Kidney epithelial cell (primary cell): ENCODE measurements around the gene LTC4S. TPM values are rescaled to one million over a fixed set of nuclear protein-coding genes. Genes with fewer than 3 reads are reported as not detected.

Experiments
- DNase-seq: peaks from one replicate; pipeline ENCODE4 v3.0.0-alpha.2; 2010; ENCODE audit warnings: low read depth
- H3K27me3 ChIP-seq: 2 replicates; pipeline ENCODE4 v1.6.0; 2011; ENCODE audit warnings: low read length; ENCODE audit not compliant: control insufficient read depth, insufficient read depth
- H3K36me3 ChIP-seq: 2 replicates; pipeline ENCODE4 v1.5.1; 2011; ENCODE audit warnings: low read length; ENCODE audit not compliant: control insufficient read depth, insufficient read depth
- H3K4me3 ChIP-seq: 2 replicates; pipeline ENCODE4 v1.5.1; 2011; ENCODE audit warnings: low read depth, mild to moderate bottlenecking, control low read depth, low read length
- CTCF ChIP-seq: IDR thresholded peaks from 2 replicates; pipeline ENCODE4 v1.5.1; 2011; ENCODE audit warnings: mild to moderate bottlenecking, moderate library complexity, low read length, control low read depth, inconsistent platforms; ENCODE audit not compliant: insufficient read depth, poor library complexity, severe bottlenecking
- total RNA-seq: library from RNA; depleted of rRNA; stranded (reverse); fragments of >200 nt; gene quantifications from 2 replicates; pipeline ENCODE4 v1.2.3, GENCODE V29; 2015

LTC4S gene
- total RNA-seq, 1 donor from 2014 or later = 5.1 TPM

GRCh38 chr5:179767496-179768100 is 26.2 kb upstream of the LTC4S start:
- no peak overlapping the region for H3K4me3 ChIP-seq
- H3K27me3 ChIP-seq = no peaks in the 10 kb centered on the region
- no peak for TF ChIP-seq CTCF
- peaks cover 6% of the 10 kb centered on the region for H3K36me3 ChIP-seq
- no peak for DNase-seq

- no peaks in the 10 kb centered on the region for H3K27me3 ChIP-seq
- no peak for TF ChIP-seq CTCF
- no peak overlapping the region for H3K4me3 ChIP-seq
- peaks cover 6% of the 10 kb centered on the region for H3K36me3 ChIP-seq
- DNase-seq = no peak
These were observed 25.3 kb upstream of the LTC4S start for GRCh38 chr5:179768326-179769085.

- H3K36me3 ChIP-seq = peaks cover 8% of the 10 kb centered on the region
- no peak for TF ChIP-seq CTCF
- no peaks in the 10 kb centered on the region for H3K27me3 ChIP-seq
- no peak overlapping the region for H3K4me3 ChIP-seq
- no peak for DNase-seq
These were observed 24.5 kb upstream of the LTC4S start for GRCh38 chr5:179769271-179769670.

GRCh38 chr5:179769796-179770195 is 24.0 kb upstream of the LTC4S start:
- H3K4me3 ChIP-seq = no peak overlapping the region
- no peak for DNase-seq
- no peak for TF ChIP-seq CTCF
- H3K36me3 ChIP-seq = peaks cover 8% of the 10 kb centered on the region
- H3K27me3 ChIP-seq = no peaks in the 10 kb centered on the region

- TF ChIP-seq CTCF = no peak
- Histone ChIP-seq H3K27me3 (no peaks in the 10 kb centered on the region), H3K36me3 (peaks cover 8% of the 10 kb centered on the region), H3K4me3 (no peak overlapping the region)
- DNase-seq = no peak
These were observed 22.4 kb upstream of the LTC4S start for GRCh38 chr5:179771311-179771895.
